MCF 10A (cell line): ENCODE data around the gene TNIK. TPM values are rescaled to one million over a fixed set of nuclear protein-coding genes. Genes with fewer than 3 reads are reported as not detected.
A peak's percentile ranks its signal among the peaks of the same experiment; 100 is the strongest.

Experiments
- BruUV-seq: library from RNA; stranded (reverse); fragments of 400-500 nt; replicated peaks from 2 replicates; lab custom pipeline; 2021; lab: Mats Ljungman, UMichigan
- CTCF ChIA-PET: fragments of 300-600 bp; sonication (Branson Sonifier 250); formaldehyde crosslinking; extraction: SDS; loops from one replicate; lab custom pipeline; 2021; ENCODE audit warnings: antibody characterized with exemption, inconsistent platforms; lab: Yijun Ruan, JAX
- POLR2A ChIA-PET: fragments of 300-600, 350-650 bp; sonication (Branson Sonifier 250); formaldehyde crosslinking; extraction: SDS; loops from one replicate; lab custom pipeline; 2020; ENCODE audit warnings: antibody characterized with exemption, inconsistent platforms; lab: Yijun Ruan, JAX
- DNase-seq: peaks from one replicate; pipeline ENCODE4 v3.0.0-alpha.2; 2018; ENCODE audit not compliant: unreplicated experiment
- H3K27ac Mint-ChIP-seq: one replicate; pipeline ENCODE4 v1.8.0; 2022; ENCODE audit warnings: mild to moderate bottlenecking, low read depth, mixed read lengths; ENCODE audit not compliant: unreplicated experiment
- H3K27me3 Mint-ChIP-seq: one replicate; pipeline ENCODE4 v1.8.0; 2022; ENCODE audit warnings: mixed read lengths; ENCODE audit not compliant: insufficient read depth, unreplicated experiment
- H3K36me3 Mint-ChIP-seq: one replicate; pipeline ENCODE4 v1.8.0; 2022; ENCODE audit warnings: mild to moderate bottlenecking, moderate library complexity, mixed read lengths; ENCODE audit not compliant: insufficient read depth, unreplicated experiment
- H3K4me1 Mint-ChIP-seq: one replicate; pipeline ENCODE4 v1.8.0; 2022; ENCODE audit warnings: mixed read lengths; ENCODE audit not compliant: insufficient read depth, unreplicated experiment
- H3K4me3 Mint-ChIP-seq: one replicate; pipeline ENCODE4 v1.8.0; 2022; ENCODE audit warnings: mild to moderate bottlenecking, moderate library complexity, mixed read lengths; ENCODE audit not compliant: unreplicated experiment
- H3K9me3 Mint-ChIP-seq: one replicate; pipeline ENCODE4 v1.8.0; 2022; ENCODE audit warnings: mixed read lengths; ENCODE audit not compliant: unreplicated experiment
- CTCF ChIP-seq: fragments of 200-600 bp; IDR thresholded peaks from one replicate; pipeline ENCODE4 v1.8.0; 2022; ENCODE audit warnings: antibody characterized with exemption, mild to moderate bottlenecking; ENCODE audit not compliant: unreplicated experiment
- intact Hi-C: fragments of 100-400 bp; cut with micrococcal nuclease; formaldehyde crosslinking; loops from 2 replicates; pipeline ENCODE4 v1.14.1; 2022
- total RNA-seq: library from RNA; stranded (reverse); gene quantifications from 2 replicates; pipeline ENCODE4 v1.2.3, GENCODE V29; 2022

The TNIK gene
- total RNA-seq, 1 experiment from 2014 or later = 3.4 TPM

DNA sequence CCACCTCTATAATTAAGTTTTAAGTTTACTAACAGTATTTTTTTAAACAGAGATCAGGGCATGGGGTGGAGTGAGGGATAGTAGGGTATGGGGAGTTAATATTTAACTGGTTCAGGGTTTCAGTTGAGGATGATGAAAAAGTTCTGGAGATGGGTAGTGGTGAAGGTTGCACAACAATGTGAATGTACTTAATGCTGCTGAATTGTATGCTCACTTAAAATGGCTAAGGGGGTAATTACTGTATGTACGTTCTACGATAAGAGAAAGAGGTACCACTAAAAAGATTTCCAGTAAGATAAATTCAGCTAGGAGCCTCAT is 101.4 kb downstream of the TNIK start:
- Mint-ChIP-seq H3K27me3 (no peaks in the 10 kb centered on the region), H3K4me1 (peaks cover 34% of the 10 kb centered on the region), H3K9me3 (no peaks in the 10 kb centered on the region), H3K27ac (no peak overlapping the region), H3K36me3 (no peaks in the 10 kb centered on the region), H3K4me3 (no peak overlapping the region)
- DNase-seq = no peak
- intact Hi-C loops = loop anchor here (10.0 kb wide), 1 partner anchor 164 kb away; no protein-coding TSS in a partner anchor
- ChIA-PET POLR2A (interaction anchor here (0.7 kb wide), 1 partner anchor 660 kb away, joined by 3 read pairs; no protein-coding TSS in a partner anchor), CTCF (no interaction called here)
- BruUV-seq = no TSS peak
- no peak for TF ChIP-seq CTCF

DNA sequence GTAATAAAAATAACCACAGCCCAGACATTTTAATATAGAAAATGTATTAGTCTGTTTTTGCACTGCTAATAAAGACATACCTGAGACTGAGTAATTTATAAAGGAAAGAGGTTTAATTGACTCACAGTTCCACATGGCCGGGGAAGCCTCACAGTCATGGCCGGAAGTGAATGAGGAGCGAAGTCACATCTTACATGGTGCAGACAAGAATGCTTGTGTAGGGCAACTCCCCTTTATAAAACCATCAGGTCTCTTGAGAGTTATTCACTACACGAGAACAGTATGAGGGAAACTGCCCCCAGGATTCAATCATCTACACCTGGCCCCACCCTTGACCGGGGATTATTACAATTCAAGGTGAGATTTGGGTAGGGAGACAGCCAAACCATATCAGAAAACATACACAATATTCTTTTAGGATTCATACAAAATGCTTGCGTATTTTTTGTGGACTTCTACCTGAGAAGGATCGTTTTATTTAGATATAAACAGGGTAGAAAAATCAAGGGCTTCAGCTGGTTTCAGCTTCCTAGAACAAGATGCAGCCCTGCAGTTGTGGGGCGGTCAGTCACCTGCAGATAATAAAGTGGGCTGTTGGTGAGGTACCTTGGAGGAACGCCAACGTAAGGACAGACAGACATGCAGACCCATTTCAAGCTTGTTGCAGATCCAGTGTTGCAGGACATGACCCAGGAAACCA is 101.9 kb downstream of the TNIK start:
- BruUV-seq = no TSS peak
- POLR2A ChIA-PET = interaction anchor here (0.7 kb wide), 1 partner anchor 661 kb away, joined by 3 read pairs; no protein-coding TSS in a partner anchor
- TF ChIP-seq CTCF = no peak
- Mint-ChIP-seq H3K4me3 (no peak overlapping the region), H3K4me1 (peaks cover 38% of the 10 kb centered on the region), H3K27me3 (no peaks in the 10 kb centered on the region), H3K36me3 (no peaks in the 10 kb centered on the region), H3K9me3 (no peaks in the 10 kb centered on the region), H3K27ac (no peak overlapping the region)
- CTCF ChIA-PET = no interaction called here
- intact Hi-C loops = loop anchor here (10.0 kb wide), 1 partner anchor 164 kb away; no protein-coding TSS in a partner anchor
- DNase-seq = no peak

GRCh38 chr3:171357721-171358120 is 102.5 kb downstream of the TNIK start:
- no peak for TF ChIP-seq CTCF
- BruUV-seq = no TSS peak
- DNase-seq = no peak
- intact Hi-C loops = loop anchor here (10.0 kb wide), 1 partner anchor 163 kb away; no protein-coding TSS in a partner anchor
- Mint-ChIP-seq H3K9me3 (no peaks in the 10 kb centered on the region), H3K36me3 (no peaks in the 10 kb centered on the region), H3K27ac (no peak overlapping the region), H3K27me3 (no peaks in the 10 kb centered on the region), H3K4me3 (no peak overlapping the region), H3K4me1 (peaks cover 42% of the 10 kb centered on the region)
- ChIA-PET POLR2A (interaction anchor here (0.6 kb wide), 1 partner anchor 9 kb away, joined by 3 read pairs; no protein-coding TSS in a partner anchor), CTCF (no interaction called here)

- Mint-ChIP-seq H3K4me1 (peaks cover 52% of the 10 kb centered on the region), H3K4me3 (no peak overlapping the region), H3K36me3 (no peaks in the 10 kb centered on the region), H3K9me3 (no peaks in the 10 kb centered on the region), H3K27me3 (no peaks in the 10 kb centered on the region), H3K27ac (no peak overlapping the region)
- intact Hi-C loops = loop anchor here (10.0 kb wide), 1 partner anchor 161 kb away; no protein-coding TSS in a partner anchor
- no TSS peak for BruUV-seq
- ChIA-PET POLR2A (interaction anchor here (1.0 to 3.9 kb wide), 3 partner anchors 8 to 71 kb away, joined by 3 to 22 read pairs (median 5); no protein-coding TSS in a partner anchor), CTCF (interaction anchor here (0.6 kb wide), 1 partner anchor 47 kb away, joined by 3 read pairs; no protein-coding TSS in a partner anchor)
- TF ChIP-seq CTCF = no peak
- peak; percentile 12 for DNase-seq
Observed at GRCh38 chr3:171356251-171356650, 104.0 kb downstream of the TNIK start.
